Stimulated activated naive CD8-positive, alpha-beta T cell treated with anti-CD3 and anti-CD28 coated beads, Interleukin-15, amount 100 ng/mL, for 72 hours (primary cell): ENCODE results near the gene ATOSB.

Experiments
- ATAC-seq: fragments of 150-1000 bp; cut with Tn5 transposase; 2 replicates; pipeline ENCODE4 v1.10.0; 2021; ENCODE audit warnings: mild to moderate bottlenecking, moderate library complexity
- DNase-seq, 2 donors: peaks; one replicate each; pipeline ENCODE4 v3.0.0; 2021 to 2022
- H3K27ac Mint-ChIP-seq, 2 donors: one replicate each; pipeline ENCODE4 v1.8.0; 2022; ENCODE audit warnings: mild to moderate bottlenecking in 2 of 2, mixed read lengths in 2 of 2, moderate library complexity in 2 of 2
- H3K27me3 Mint-ChIP-seq: one replicate; pipeline ENCODE4 v1.8.0; 2022; ENCODE audit warnings: mixed read lengths
- H3K4me1 Mint-ChIP-seq: one replicate; pipeline ENCODE4 v1.8.0; 2022; ENCODE audit warnings: mild to moderate bottlenecking, mixed read lengths
- H3K4me3 Mint-ChIP-seq, 2 donors: one replicate each; pipeline ENCODE4 v1.8.0; 2022; ENCODE audit warnings: mild to moderate bottlenecking in 2 of 2, mixed read lengths in 2 of 2, moderate library complexity in 1 of 2
- H3K9me3 Mint-ChIP-seq, 2 donors: one replicate each; pipeline ENCODE4 v1.8.0; 2022; ENCODE audit warnings: mixed read lengths in 2 of 2

Gene ATOSB

DNA sequence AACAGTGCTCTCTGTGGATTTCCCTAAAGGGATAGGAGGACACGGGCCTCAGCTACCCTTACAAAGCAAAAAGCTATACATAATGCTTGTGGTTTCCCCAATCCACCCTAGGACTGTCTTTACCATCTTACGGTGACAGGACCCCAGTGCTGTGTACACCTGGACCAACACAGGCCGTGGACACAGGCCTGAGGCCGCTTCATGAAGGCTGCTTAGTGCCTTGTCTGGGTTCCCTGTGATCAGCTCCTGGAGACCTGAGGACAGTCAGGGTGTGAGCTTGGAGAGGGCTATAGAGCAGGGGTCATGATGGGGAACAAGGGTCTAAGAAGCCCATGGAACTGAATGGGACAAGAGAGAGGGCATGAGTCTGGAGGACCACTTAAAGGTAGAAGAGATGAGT lies 38.8 kb downstream of the ATOSB start:
- Mint-ChIP-seq H3K27me3 (no peaks in the 10 kb centered on the region), H3K4me3 (no peak overlapping the region), H3K27ac (no peak overlapping the region), H3K4me1 (peaks cover 58% of the 10 kb centered on the region), H3K9me3 (no peaks in the 10 kb centered on the region)
- DNase-seq (no peak), ATAC-seq (no peak)

DNA sequence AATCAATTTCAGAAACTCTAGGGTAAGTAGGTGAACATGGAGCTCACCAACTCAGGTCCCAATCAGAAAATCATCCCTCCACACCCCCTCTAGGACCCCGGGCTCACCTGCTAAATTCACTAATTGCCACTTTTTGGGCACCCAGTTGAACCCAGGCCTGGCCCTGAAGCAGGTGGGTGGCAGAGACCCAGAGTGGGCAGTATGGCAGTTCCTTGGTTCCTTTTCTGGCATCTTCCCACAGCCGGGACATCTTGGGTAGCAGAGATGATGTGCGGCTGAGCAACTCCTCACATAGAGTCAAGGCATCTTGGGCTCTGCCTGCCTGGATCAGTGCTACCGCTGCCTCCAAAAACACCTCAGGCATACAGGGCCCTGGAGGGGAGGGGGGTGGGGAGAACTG lies 40.3 kb downstream of the ATOSB start:
- no peak for DNase-seq
- Mint-ChIP-seq H3K27me3 (no peaks in the 10 kb centered on the region), H3K27ac (no peak overlapping the region), H3K9me3 (no peaks in the 10 kb centered on the region), H3K4me1 (peaks cover 68% of the 10 kb centered on the region), H3K4me3 (no peak overlapping the region)
- no peak for ATAC-seq

DNA sequence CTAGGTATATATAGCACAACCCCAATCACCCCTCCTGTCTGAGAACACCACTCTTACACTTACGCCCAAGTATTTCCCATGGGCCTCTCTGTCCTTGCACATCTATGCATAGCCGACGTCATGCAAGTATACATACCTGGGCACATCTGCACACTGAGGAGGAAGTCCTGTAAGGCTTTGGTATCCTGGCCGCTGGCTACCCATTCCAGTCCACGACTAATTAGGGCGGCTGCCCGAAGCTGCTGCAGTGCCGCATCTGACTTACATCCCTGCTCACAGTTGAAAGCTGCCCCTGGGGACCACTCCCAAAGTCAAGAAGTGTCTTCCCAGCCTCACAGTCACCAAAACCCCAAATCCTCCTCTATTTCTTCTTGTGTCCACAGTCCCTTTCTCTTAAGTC lies 40.9 kb downstream of the ATOSB start:
- H3K9me3 Mint-ChIP-seq, result no peaks in the 10 kb centered on the region
- peaks cover 68% of the 10 kb centered on the region for H3K4me1 Mint-ChIP-seq
- no peak overlapping the region for H3K4me3 Mint-ChIP-seq
- DNase-seq (no peak), ATAC-seq (no peak)
- no peaks in the 10 kb centered on the region for H3K27me3 Mint-ChIP-seq
- H3K27ac Mint-ChIP-seq, result no peak overlapping the region

DNA sequence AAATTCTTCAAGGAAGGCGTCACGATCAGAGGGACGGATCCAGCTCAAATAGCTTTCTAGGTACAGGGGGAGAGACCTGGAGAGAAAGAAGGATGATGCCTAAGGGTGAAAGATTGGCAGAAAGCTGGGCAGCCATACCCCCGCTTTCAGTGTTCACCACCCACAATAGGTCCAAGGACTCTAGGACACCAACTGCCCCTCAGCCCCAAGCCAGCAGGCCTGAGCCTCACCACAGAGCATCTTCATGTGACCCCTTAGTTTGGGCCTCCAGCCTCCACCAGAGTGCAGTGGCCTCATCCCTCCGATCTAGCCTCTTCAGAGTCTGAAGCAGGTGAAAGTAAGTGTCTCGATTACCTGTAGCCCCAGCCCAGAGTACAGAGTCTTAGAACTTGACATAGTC lies 41.5 kb downstream of the ATOSB start:
- no peak overlapping the region for H3K27ac Mint-ChIP-seq
- no peak overlapping the region for H3K4me3 Mint-ChIP-seq
- H3K27me3 Mint-ChIP-seq, result no peaks in the 10 kb centered on the region
- no peak for ATAC-seq
- DNase-seq, result no peak
- no peaks in the 10 kb centered on the region for H3K9me3 Mint-ChIP-seq
- peaks cover 74% of the 10 kb centered on the region for H3K4me1 Mint-ChIP-seq

DNA sequence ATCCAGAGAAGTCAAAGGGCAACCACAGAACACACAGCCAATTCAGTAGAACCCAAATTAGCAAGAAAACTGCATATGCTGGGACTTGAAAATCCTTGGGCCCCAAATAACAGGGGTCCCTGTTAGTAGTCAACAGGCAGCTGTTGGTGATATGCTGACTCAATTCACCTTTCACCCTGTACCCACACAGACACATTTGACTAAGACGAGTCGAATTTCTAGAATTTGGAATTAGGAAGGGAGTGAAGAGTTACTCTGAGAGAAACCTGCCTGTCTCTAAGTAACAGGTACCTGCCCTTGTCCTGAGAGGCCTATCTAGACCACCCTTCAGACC lies 42.4 kb downstream of the ATOSB start:
- no peak for DNase-seq
- H3K4me1 Mint-ChIP-seq, result peaks cover 74% of the 10 kb centered on the region

GRCh38 chr9:35072461-35073278 lies 43.0 kb downstream of the ATOSB start, which contains the start of gene VCP:
VCP (minus strand) TSS chr9:35072625; CDS start chr9:35072353, 272 bp downstream.
- peak; percentile 96 to 99 for DNase-seq
- peak; percentile 92 for ATAC-seq
- Mint-ChIP-seq H3K4me3 (peak within 1 kb of the TSS; percentile 94), H3K27me3 (no peaks in the 10 kb centered on the region), H3K9me3 (no peaks in the 10 kb centered on the region), H3K4me1 (peaks cover 74% of the 10 kb centered on the region), H3K27ac (peak within 1 kb of the TSS; percentile 96 to 98)

More for the DNA sequence above, 42.4 kb downstream of the ATOSB start:
- H3K4me3 Mint-ChIP-seq, result peak overlapping the region; percentile 94
- no peak for ATAC-seq
- H3K9me3 Mint-ChIP-seq, result no peaks in the 10 kb centered on the region
- no peaks in the 10 kb centered on the region for H3K27me3 Mint-ChIP-seq
- H3K27ac Mint-ChIP-seq, result no peak overlapping the region

DNA sequence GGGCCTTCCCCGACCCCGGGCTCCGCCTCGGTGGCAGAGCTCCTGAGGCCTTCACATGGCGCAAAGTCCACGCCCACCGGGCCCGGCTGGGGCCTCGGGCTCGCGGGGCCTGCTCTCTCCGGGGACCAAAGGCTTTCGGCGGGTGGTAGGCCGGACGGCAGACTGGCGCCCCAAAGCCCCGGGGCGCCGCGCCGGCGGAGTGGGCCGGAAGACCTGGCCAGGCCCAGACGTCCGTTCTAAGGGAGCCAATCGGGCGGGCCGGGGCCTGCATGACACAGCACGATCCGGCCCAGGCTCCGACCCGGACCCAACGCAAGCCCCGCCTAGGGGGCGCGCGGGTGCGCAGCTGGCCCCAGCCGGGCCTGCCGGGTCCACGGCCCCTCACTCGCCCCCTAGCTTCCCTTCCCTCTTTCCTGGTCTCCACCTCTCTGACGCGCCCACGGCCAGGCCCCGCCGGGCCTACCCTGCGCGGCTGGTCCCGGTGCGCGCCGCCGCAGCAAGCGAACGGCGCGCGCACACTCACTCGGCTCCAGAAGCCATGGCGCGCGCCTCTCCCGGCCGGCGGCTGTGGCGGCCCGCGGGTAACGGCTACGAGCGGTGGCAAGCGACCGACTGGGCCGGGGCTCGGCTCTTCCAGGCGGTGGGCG lies 43.7 kb downstream of the ATOSB start:
- no peaks in the 10 kb centered on the region for H3K27me3 Mint-ChIP-seq
- DNase-seq (peak; percentile 85 to 87), ATAC-seq (peak; percentile 79)
- peaks cover 74% of the 10 kb centered on the region for H3K4me1 Mint-ChIP-seq
- H3K9me3 Mint-ChIP-seq, result no peaks in the 10 kb centered on the region
- peak overlapping the region; percentile 96 to 98 for H3K27ac Mint-ChIP-seq
- peak overlapping the region; percentile 94 for H3K4me3 Mint-ChIP-seq

GRCh38 chr9:35070823-35071813 lies 44.5 kb downstream of the ATOSB start:
- Mint-ChIP-seq H3K27me3 (no peaks in the 10 kb centered on the region), H3K27ac (peak overlapping the region; percentile 96 to 98), H3K4me1 (peaks cover 71% of the 10 kb centered on the region), H3K4me3 (peak overlapping the region; percentile 94), H3K9me3 (no peaks in the 10 kb centered on the region)
- ATAC-seq, result no peak
- no peak for DNase-seq

DNA sequence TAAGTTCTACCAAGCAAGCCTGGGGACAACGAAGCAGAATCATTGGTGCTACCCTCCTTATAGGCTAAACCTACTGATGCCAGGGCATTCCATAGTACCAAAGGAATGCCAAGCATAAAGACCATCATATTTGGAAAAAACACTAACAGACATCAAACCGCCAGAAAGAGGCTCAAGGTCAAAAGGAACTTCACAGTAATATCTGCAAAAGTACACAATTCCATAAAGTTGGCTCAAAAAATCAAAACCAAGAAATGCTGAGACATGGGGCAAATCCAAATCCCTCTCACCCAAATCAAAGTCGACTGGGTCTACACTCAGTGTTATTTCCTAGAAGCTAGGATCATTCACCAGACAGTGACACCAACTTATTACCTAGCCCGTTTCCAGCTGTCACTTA lies 46.6 kb downstream of the ATOSB start:
- ATAC-seq (no peak), DNase-seq (no peak)
- Mint-ChIP-seq H3K27me3 (no peaks in the 10 kb centered on the region), H3K4me1 (peaks cover 63% of the 10 kb centered on the region), H3K9me3 (no peaks in the 10 kb centered on the region), H3K27ac (no peak overlapping the region), H3K4me3 (peak overlapping the region in 1 of 2 donors; percentile 9)

DNA sequence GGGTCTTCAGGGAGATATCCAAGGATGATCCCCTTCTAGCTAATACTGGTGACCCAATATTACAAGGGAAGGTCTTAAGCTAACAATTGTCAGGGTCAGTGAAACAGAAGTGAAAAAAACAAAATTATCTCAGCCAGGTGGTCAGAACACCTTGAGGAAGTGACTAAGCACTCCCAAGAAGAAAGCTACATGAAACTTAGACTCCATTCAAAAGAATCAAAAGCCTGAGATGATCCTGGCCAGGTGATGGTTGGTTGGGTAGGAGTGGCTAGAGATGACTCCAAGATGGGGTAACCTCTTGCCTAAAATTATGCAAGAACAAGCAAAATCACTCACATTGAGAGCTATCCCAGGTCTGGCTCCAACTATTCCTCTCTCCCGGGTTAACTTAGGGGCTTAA lies 48.6 kb downstream of the ATOSB start:
- DNase-seq (no peak), ATAC-seq (no peak)
- no peak overlapping the region for H3K4me3 Mint-ChIP-seq
- no peaks in the 10 kb centered on the region for H3K9me3 Mint-ChIP-seq
- peaks cover 54% of the 10 kb centered on the region for H3K4me1 Mint-ChIP-seq
- peak overlapping the region in 1 of 2 donors; percentile 27 for H3K27ac Mint-ChIP-seq
- no peaks in the 10 kb centered on the region for H3K27me3 Mint-ChIP-seq

DNA sequence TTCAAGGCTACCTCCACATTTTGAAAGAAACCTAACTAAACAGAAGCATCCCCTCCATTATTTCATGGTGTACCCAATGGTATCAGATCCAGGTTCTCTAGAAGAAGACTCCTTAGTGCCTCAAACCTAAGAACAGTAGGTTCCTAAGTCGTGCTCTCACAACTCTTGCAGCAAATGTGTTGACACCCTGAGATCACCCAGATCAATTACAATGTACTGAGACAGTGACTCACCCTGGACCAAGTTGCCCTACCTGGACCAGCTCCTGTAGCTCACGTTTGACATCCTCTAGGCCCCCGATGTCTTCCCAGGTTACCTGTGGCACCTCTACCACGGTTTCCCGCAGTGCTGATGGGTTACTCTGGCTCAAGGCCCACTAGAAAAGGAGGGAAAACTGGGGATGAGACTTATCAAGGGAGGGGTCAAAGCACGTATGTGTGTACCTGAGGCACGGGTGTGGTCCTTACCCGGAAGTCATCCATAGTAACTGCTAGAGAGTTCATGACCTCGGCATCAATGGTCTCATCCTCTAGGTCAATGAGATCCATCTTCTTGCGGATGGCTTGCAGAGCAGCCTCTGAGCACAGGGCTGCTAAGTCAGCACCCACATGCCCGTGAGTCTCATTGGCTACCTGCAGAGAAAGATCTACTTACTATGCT lies 55.0 kb downstream of the ATOSB start:
- no peak for ATAC-seq
- Mint-ChIP-seq H3K27me3 (no peaks in the 10 kb centered on the region), H3K4me1 (peaks cover 6% of the 10 kb centered on the region), H3K9me3 (no peaks in the 10 kb centered on the region), H3K4me3 (no peak overlapping the region), H3K27ac (no peak overlapping the region)
- DNase-seq, result no peak

DNA sequence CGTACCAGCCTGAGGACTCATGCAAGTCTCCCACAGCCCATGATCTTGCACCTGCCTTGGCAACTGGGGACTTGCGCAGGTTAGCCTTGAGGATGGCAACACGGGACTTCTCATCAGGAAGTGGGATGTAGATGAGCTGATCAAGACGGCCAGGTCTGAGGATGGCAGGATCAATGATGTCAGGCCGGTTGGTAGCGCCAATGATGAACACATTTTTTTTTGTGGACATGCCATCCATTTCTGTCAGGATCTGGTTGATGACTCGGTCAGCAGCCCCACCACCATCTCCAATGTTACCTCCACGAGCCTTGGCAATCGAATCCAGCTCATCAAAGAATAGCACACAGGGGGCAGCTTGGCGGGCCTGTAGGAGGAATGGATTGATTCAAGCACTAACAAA lies 56.2 kb downstream of the ATOSB start:
- DNase-seq (no peak), ATAC-seq (no peak)
- H3K4me3 Mint-ChIP-seq, result no peak overlapping the region
- peak overlapping the region in 1 of 2 donors; percentile 51 for H3K27ac Mint-ChIP-seq
- no peaks in the 10 kb centered on the region for H3K9me3 Mint-ChIP-seq
- H3K27me3 Mint-ChIP-seq, result no peaks in the 10 kb centered on the region
- H3K4me1 Mint-ChIP-seq, result peaks cover 6% of the 10 kb centered on the region

DNA sequence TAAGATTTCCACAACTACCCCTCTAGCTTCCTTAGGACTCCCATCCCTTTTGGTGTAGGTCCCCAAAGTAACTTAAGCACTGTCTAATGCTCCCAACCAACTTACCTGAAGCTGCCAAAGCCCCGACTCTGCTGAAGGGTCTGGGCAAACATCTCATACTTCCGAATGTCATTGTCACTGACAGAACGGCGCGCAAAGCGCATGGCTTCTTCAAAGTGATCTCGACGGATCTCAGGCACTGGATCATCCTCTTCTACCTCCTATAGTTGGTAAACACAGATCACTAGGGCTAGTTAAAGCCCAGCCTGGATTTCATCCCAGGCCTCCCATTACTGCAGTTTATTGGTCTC lies 58.4 kb downstream of the ATOSB start:
- Mint-ChIP-seq H3K4me1 (no peaks in the 10 kb centered on the region), H3K27ac (peak overlapping the region in 1 of 2 donors; percentile 56), H3K27me3 (no peaks in the 10 kb centered on the region), H3K4me3 (no peak overlapping the region), H3K9me3 (no peaks in the 10 kb centered on the region)
- ATAC-seq (no peak), DNase-seq (no peak)

DNA sequence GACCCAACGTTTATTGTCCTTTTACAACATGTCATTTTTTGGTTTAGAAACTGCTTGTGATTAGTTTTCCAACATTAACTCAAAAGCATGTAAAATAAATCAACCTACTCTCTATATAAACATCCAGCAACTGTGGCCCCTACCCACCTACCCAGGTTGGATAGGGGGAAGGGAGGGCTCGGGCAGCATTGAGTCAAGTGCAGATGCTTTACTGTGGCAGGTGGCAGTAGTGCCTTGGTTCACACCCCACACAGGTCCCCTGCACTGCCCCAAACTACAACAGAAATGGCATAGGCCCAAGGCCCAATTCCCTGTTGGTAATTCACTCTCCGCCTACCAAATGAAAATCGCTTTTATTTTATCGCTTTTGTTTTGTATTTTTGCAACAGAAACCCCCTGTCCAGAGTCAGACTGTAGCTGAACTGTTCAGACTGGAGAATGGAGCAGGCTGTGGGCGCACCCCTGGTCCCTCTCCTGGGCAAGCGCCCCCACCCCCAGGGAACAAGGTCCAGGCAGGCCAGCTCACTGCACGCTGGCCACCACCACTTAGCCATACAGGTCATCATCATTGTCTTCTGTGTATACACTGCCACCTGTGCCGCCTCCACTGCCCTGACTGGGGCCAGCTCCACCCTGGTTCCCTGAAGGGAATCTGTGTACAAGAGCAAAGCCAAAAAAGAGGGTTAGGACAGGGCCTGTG lies 58.9 kb downstream of the ATOSB start:
- ATAC-seq, result no peak

More for the DNA sequence above, 58.9 kb downstream of the ATOSB start:
- Mint-ChIP-seq H3K27ac (peak overlapping the region in 1 of 2 donors; percentile 28), H3K4me3 (no peak overlapping the region), H3K4me1 (no peaks in the 10 kb centered on the region), H3K27me3 (no peaks in the 10 kb centered on the region), H3K9me3 (no peaks in the 10 kb centered on the region)
- DNase-seq, result no peak
